Keratinocyte (primary cell): ENCODE data around the gene UNC13B. TPM values are rescaled to one million over a fixed set of nuclear protein-coding genes. Genes with fewer than 3 reads are reported as not detected.

Source experiments
- DNase-seq: peaks from one replicate; pipeline ENCODE4 v3.0.0-alpha.2; 2011; ENCODE audit warnings: low read depth, missing footprints, low spot score
- FAIRE-seq: peaks from 2 replicates; lab custom pipeline; 2011; peaks lifted over from hg19 to GRCh38; lab: Jason Lieb, UNC
- H2AFZ ChIP-seq: 2 replicates; pipeline ENCODE4 v1.6.0; 2012; ENCODE audit warnings: low read length, control low read depth, inconsistent platforms; ENCODE audit not compliant: control insufficient read depth
- H3K27ac ChIP-seq: 2 replicates; pipeline ENCODE4 v1.5.1; 2011; ENCODE audit warnings: low read length; ENCODE audit not compliant: control insufficient read depth, insufficient read depth
- H3K27me3 ChIP-seq: 3 replicates; pipeline ENCODE4 v1.6.0; 2011; ENCODE audit warnings: low read length; ENCODE audit not compliant: control insufficient read depth, insufficient read depth; ENCODE audit errors: extremely low read depth
- H3K36me3 ChIP-seq, 2 experiments: 2 replicates in 1 of 2; 3 replicates in 1 of 2; pipeline ENCODE4 v1.5.1; 2011; ENCODE audit warnings: low read length in 2 of 2, mild to moderate bottlenecking in 1 of 2; ENCODE audit not compliant: control insufficient read depth in 2 of 2, insufficient read depth in 2 of 2; ENCODE audit errors: extremely low read depth in 1 of 2
- H3K4me1 ChIP-seq: 3 replicates; pipeline ENCODE4 v1.5.1; 2011; ENCODE audit warnings: low read length; ENCODE audit not compliant: control insufficient read depth, insufficient read depth; ENCODE audit errors: extremely low read depth
- H3K4me2 ChIP-seq: 3 replicates; pipeline ENCODE4 v1.6.0; 2011; ENCODE audit warnings: low read depth, low read length; ENCODE audit not compliant: control insufficient read depth, insufficient read depth; ENCODE audit errors: extremely low read depth
- H3K4me3 ChIP-seq, 3 experiments: fragments of 200-600 bp in 1 of 3; sonication (generic) in 1 of 3; 2 replicates in 2 of 3; 3 replicates in 1 of 3; pipeline ENCODE4 v1.5.1; 2011 to 2016; ENCODE audit warnings: low read length in 3 of 3, mild to moderate bottlenecking in 3 of 3, control low read depth in 2 of 3, inconsistent platforms in 1 of 3, low read depth in 1 of 3, mixed read lengths in 1 of 3, mixed run types in 1 of 3, moderate library complexity in 1 of 3; ENCODE audit not compliant: control insufficient read depth in 2 of 3, insufficient read depth in 2 of 3; ENCODE audit errors: extremely low read depth in 1 of 3
- H3K79me2 ChIP-seq: 2 replicates; pipeline ENCODE4 v1.6.0; 2012; ENCODE audit warnings: low read length; ENCODE audit not compliant: control insufficient read depth, insufficient read depth
- H3K9ac ChIP-seq: 3 replicates; pipeline ENCODE4 v1.6.0; 2011; ENCODE audit warnings: low read length; ENCODE audit not compliant: control insufficient read depth, insufficient read depth; ENCODE audit errors: extremely low read depth
- H3K9me1 ChIP-seq: 3 replicates; pipeline ENCODE4 v1.6.0; 2011; ENCODE audit warnings: low read length; ENCODE audit not compliant: control insufficient read depth, insufficient read depth; ENCODE audit errors: extremely low read depth
- H3K9me3 ChIP-seq: 2 replicates; pipeline ENCODE4 v1.5.1; 2012; ENCODE audit warnings: low read depth, low read length; ENCODE audit not compliant: control insufficient read depth
- H4K20me1 ChIP-seq: 3 replicates; pipeline ENCODE4 v1.6.0; 2011; ENCODE audit warnings: low read length; ENCODE audit not compliant: control insufficient read depth, insufficient read depth; ENCODE audit errors: extremely low read depth
- EZH2 ChIP-seq: IDR thresholded peaks from one replicate; pipeline ENCODE4 v1.6.1; 2012; ENCODE audit warnings: inconsistent platforms, mild to moderate bottlenecking, low read length, moderate library complexity
- dilution Hi-C: fragments of 300-500 bp; cut with MboI; formaldehyde crosslinking; loops from one replicate; pipeline ENCODE4 v1.7.0; 2020; ENCODE audit warnings: low sequenced_read_pairs; ENCODE audit not compliant: extremely low pct_ligation_motif_present
- polyA plus RNA-seq, 5 experiments: library from polyadenylated mRNA; depleted of rRNA in 3 of 5; stranded (reverse) in 3 of 5; stranded (forward) in 1 of 5; unstranded in 1 of 5; fragments of >200 nt; gene quantifications; 1 replicate in 1 of 5; 2 replicates in 3 of 5; 3 replicates in 1 of 5; pipeline versions ENCODE4 v1.2.1 to v1.2.3, GENCODE V29; 2011 to 2012; ENCODE audit warnings: missing spikeins in 2 of 5, low read depth in 1 of 5, low replicate concordance in 1 of 5
- TF ChIP-seq, protein P1 (sequence below), 3 experiments: IDR thresholded peaks in 1 of 3; conservative IDR thresholded peaks in 1 of 3; optimal IDR thresholded peaks in 1 of 3; 2 replicates in 2 of 3; 3 replicates in 1 of 3; pipeline versions ENCODE3 to v1.5.1; 2011; ENCODE audit warnings: low read length in 3 of 3, mild to moderate bottlenecking in 3 of 3, moderate library complexity in 2 of 3, control low read depth in 1 of 3, inconsistent platforms in 1 of 3; ENCODE audit not compliant: insufficient read depth in 2 of 3; ENCODE audit errors: extremely low read depth in 1 of 3

UNC13B gene
- polyA plus RNA-seq, 1 donor (not counting 4 experiments of a cell fraction or from before 2014, with no cell fraction given), result 9.3 TPM

GRCh38 chr9:35380619-35381018 is 218.8 kb downstream of the UNC13B start:
- peaks cover 0 to 4% of the 10 kb centered on the region in 2 experiments for H3K36me3 ChIP-seq
- H3K27me3 ChIP-seq, result no peaks in the 10 kb centered on the region
- H3K4me3 ChIP-seq, result no peak overlapping the region
- TF ChIP-seq EZH2, result no peak
- TF ChIP-seq, protein P1, sequence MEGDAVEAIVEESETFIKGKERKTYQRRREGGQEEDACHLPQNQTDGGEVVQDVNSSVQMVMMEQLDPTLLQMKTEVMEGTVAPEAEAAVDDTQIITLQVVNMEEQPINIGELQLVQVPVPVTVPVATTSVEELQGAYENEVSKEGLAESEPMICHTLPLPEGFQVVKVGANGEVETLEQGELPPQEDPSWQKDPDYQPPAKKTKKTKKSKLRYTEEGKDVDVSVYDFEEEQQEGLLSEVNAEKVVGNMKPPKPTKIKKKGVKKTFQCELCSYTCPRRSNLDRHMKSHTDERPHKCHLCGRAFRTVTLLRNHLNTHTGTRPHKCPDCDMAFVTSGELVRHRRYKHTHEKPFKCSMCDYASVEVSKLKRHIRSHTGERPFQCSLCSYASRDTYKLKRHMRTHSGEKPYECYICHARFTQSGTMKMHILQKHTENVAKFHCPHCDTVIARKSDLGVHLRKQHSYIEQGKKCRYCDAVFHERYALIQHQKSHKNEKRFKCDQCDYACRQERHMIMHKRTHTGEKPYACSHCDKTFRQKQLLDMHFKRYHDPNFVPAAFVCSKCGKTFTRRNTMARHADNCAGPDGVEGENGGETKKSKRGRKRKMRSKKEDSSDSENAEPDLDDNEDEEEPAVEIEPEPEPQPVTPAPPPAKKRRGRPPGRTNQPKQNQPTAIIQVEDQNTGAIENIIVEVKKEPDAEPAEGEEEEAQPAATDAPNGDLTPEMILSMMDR (optimal IDR thresholded peaks at IDR 0.05 in 1 of 3, IDR thresholded peaks at IDR 0.05 in 1 of 3, conservative IDR thresholded peaks at IDR 0.05 in 1 of 3; ENCODE audit: extremely low read depth in 1 of 3, insufficient read depth in 2 of 3, low read length in 3 of 3), result no peak
- no peaks in the 10 kb centered on the region for H4K20me1 ChIP-seq
- no peaks in the 10 kb centered on the region for H3K9me1 ChIP-seq
- H3K4me1 ChIP-seq, result no peaks in the 10 kb centered on the region
- dilution Hi-C loops, result no loop called here
- no peak overlapping the region for H3K9ac ChIP-seq
- no peaks in the 10 kb centered on the region for H3K79me2 ChIP-seq
- no peak overlapping the region for H3K27ac ChIP-seq
- DNase-seq, result no peak
- FAIRE-seq, result no peak
- no peak overlapping the region for H2AFZ ChIP-seq
- no peaks in the 10 kb centered on the region for H3K9me3 ChIP-seq
- no peak overlapping the region for H3K4me2 ChIP-seq

- H3K27me3 ChIP-seq, result no peaks in the 10 kb centered on the region
- dilution Hi-C loops, result no loop called here
- H3K27ac ChIP-seq, result no peak overlapping the region
- H2AFZ ChIP-seq, result no peak overlapping the region
- H3K4me3 ChIP-seq, result no peak overlapping the region
- no peak overlapping the region for H3K4me2 ChIP-seq
- FAIRE-seq, result peak; percentile 67
- H4K20me1 ChIP-seq, result no peaks in the 10 kb centered on the region
- no peaks in the 10 kb centered on the region for H3K4me1 ChIP-seq
- H3K9me1 ChIP-seq, result no peaks in the 10 kb centered on the region
- no peaks in the 10 kb centered on the region for H3K9me3 ChIP-seq
- no peaks in the 10 kb centered on the region for H3K79me2 ChIP-seq
- H3K9ac ChIP-seq, result no peak overlapping the region
- TF ChIP-seq, protein P1 (optimal IDR thresholded peaks at IDR 0.05 in 1 of 3, IDR thresholded peaks at IDR 0.05 in 1 of 3, conservative IDR thresholded peaks at IDR 0.05 in 1 of 3; ENCODE audit: extremely low read depth in 1 of 3, insufficient read depth in 2 of 3, low read length in 3 of 3), result peak in 2 of 3 experiments; percentile 17 to 40
- TF ChIP-seq EZH2, result no peak
- H3K36me3 ChIP-seq, result peaks cover 0 to 5% of the 10 kb centered on the region in 2 experiments
- DNase-seq, result no peak
These were observed 223.2 kb downstream of the UNC13B start for GRCh38 chr9:35385042-35385441.
